ENCODE data around the gene ZCCHC14. TPM values are rescaled to one million over a fixed set of nuclear protein-coding genes. Genes with fewer than 3 reads are reported as not detected.

Gene ZCCHC14
- total RNA-seq, 2 donors from 2014 or later = 10.6 to 18.0 TPM

GRCh38 chr16:87437327-87437726 lies 55.5 kb downstream of the ZCCHC14 start:
- no peak for TF ChIP-seq CTCF (IDR thresholded peaks at IDR 0.05)
- no peak overlapping the region for H3K4me3 ChIP-seq
- no peaks in the 10 kb centered on the region for H3K36me3 ChIP-seq
- H3K4me1 ChIP-seq = peaks cover 0 to 21% of the 10 kb centered on the region in 2 donors
- no peaks in the 10 kb centered on the region for H3K9me3 ChIP-seq
- peak overlapping the region in 1 of 2 donors; percentile 13 for H3K27ac ChIP-seq
- H3K27me3 ChIP-seq = no peaks in the 10 kb centered on the region
- DNase-seq (ENCODE audit: low spot score) = no peak

- Histone ChIP-seq H3K27me3 (no peaks in the 10 kb centered on the region), H3K27ac (peak overlapping the region; percentile 71 to 74), H3K4me3 (peak overlapping the region in 1 of 2 donors; percentile 23), H3K9me3 (no peaks in the 10 kb centered on the region), H3K4me1 (peaks cover 0 to 29% of the 10 kb centered on the region in 2 donors), H3K36me3 (no peaks in the 10 kb centered on the region)
- no peak for TF ChIP-seq CTCF (IDR thresholded peaks at IDR 0.05)
- DNase-seq (ENCODE audit: low spot score) = no peak
Measured at GRCh38 chr16:87436225-87437172, 56.3 kb downstream of the ZCCHC14 start.

- no peak for DNase-seq (ENCODE audit: low spot score)
Measured at GRCh38 chr16:87435372-87436224, 57.2 kb downstream of the ZCCHC14 start.

GRCh38 chr16:87434146-87434667 lies 58.6 kb downstream of the ZCCHC14 start:
- no peaks in the 10 kb centered on the region for H3K27me3 ChIP-seq
- no peak for TF ChIP-seq CTCF (IDR thresholded peaks at IDR 0.05)
- H3K36me3 ChIP-seq = peaks cover 4% of the 10 kb centered on the region
- H3K27ac ChIP-seq = no peak overlapping the region
- no peak for DNase-seq (ENCODE audit: low spot score)
- H3K9me3 ChIP-seq = no peaks in the 10 kb centered on the region
- H3K4me3 ChIP-seq = no peak overlapping the region
- peaks cover 0 to 29% of the 10 kb centered on the region in 2 donors for H3K4me1 ChIP-seq

More at GRCh38 chr16:87435372-87436224, 57.2 kb downstream of the ZCCHC14 start:
- Histone ChIP-seq H3K4me1 (peaks cover 0 to 29% of the 10 kb centered on the region in 2 donors), H3K4me3 (peak overlapping the region in 1 of 2 donors; percentile 23), H3K27me3 (no peaks in the 10 kb centered on the region), H3K9me3 (no peaks in the 10 kb centered on the region), H3K27ac (peak overlapping the region; percentile 71 to 74), H3K36me3 (no peaks in the 10 kb centered on the region)
- no peak for TF ChIP-seq CTCF (IDR thresholded peaks at IDR 0.05)

GRCh38 chr16:87432330-87432915 lies 60.4 kb downstream of the ZCCHC14 start:
- H3K9me3 ChIP-seq = no peaks in the 10 kb centered on the region
- no peak for DNase-seq (ENCODE audit: low spot score)
- no peak overlapping the region for H3K4me3 ChIP-seq
- H3K27me3 ChIP-seq = no peaks in the 10 kb centered on the region
- no peak for TF ChIP-seq CTCF (IDR thresholded peaks at IDR 0.05)
- H3K36me3 ChIP-seq = peaks cover 9% of the 10 kb centered on the region
- H3K4me1 ChIP-seq = peaks cover 0 to 29% of the 10 kb centered on the region in 2 donors
- no peak overlapping the region for H3K27ac ChIP-seq
